K562 (cell line): ENCODE results near the gene TEX54. TPM values are rescaled to one million over a fixed set of nuclear protein-coding genes. Genes with fewer than 3 reads are reported as not detected.
A peak's percentile ranks its signal among the peaks of the same experiment; 100 is the strongest.

Experiments used
- ARNT ChIP-seq, 2 experiments: fragments of 450-650 bp; IDR thresholded peaks; 2 replicates each; pipeline ENCODE4 v1.6.1; 2016; ENCODE audit warnings: mild to moderate bottlenecking in 1 of 2
- ATF6 ChIP-seq: sonication (generic); formaldehyde crosslinking; IDR thresholded peaks from 2 replicates; pipeline ENCODE4 v1.4.0; 2020; ENCODE audit warnings: mild to moderate bottlenecking, missing genetic modification reagents
- BCL6 ChIP-seq: fragments of 250-450 bp; sonication (Bioruptor Pico); IDR thresholded peaks from 2 replicates; pipeline ENCODE4 v1.4.0; 2020
- CBFA2T3 ChIP-seq: fragments of 450-650 bp; IDR thresholded peaks from 2 replicates; pipeline ENCODE4 v1.6.1; 2017
- CBX1 ChIP-seq: sonication (generic); IDR thresholded peaks from 2 replicates; pipeline ENCODE4 v1.6.1; 2016; ENCODE audit warnings: antibody characterized with exemption, low read depth, mild to moderate bottlenecking
- DIDO1 ChIP-seq: fragments of 450-650 bp; IDR thresholded peaks from 2 replicates; pipeline ENCODE4 v1.6.1; 2016; ENCODE audit warnings: low read depth, missing biosample characterization, missing genetic modification characterization
- FOXM1 ChIP-seq, 2 experiments: fragments of 450-650 bp in 1 of 2; sonication (generic) in 1 of 2; formaldehyde crosslinking in 1 of 2; IDR thresholded peaks; 2 replicates each; pipeline versions ENCODE4 v1.6.1 to v1.9.0; 2017 to 2022; ENCODE audit warnings: low read depth in 2 of 2, mild to moderate bottlenecking in 2 of 2, missing genetic modification reagents in 1 of 2, moderate library complexity in 1 of 2
- GABPB1 ChIP-seq: sonication (generic); formaldehyde crosslinking; IDR thresholded peaks from 2 replicates; pipeline ENCODE4 v1.8.0; 2022; ENCODE audit warnings: mild to moderate bottlenecking, missing genetic modification reagents
- GATAD2B ChIP-seq: fragments of 450-650 bp; IDR thresholded peaks from 2 replicates; pipeline ENCODE4 v1.6.1; 2017; ENCODE audit warnings: mild to moderate bottlenecking, borderline replicate concordance
- JUND ChIP-seq, 2 experiments: IDR thresholded peaks; 2 replicates in 1 of 2; 3 replicates in 1 of 2; pipeline ENCODE4 v1.6.1; 2011; ENCODE audit warnings: borderline replicate concordance in 2 of 2, low read depth in 2 of 2, low read length in 2 of 2, improper control_type of control experiment in 1 of 2, missing biosample characterization in 1 of 2, missing genetic modification characterization in 1 of 2, missing genetic modification reagents in 1 of 2
- L3MBTL2 ChIP-seq: fragments of 450-650 bp; IDR thresholded peaks from 2 replicates; pipeline ENCODE4 v1.6.1; 2016; ENCODE audit warnings: mild to moderate bottlenecking, moderate library complexity
- PHF8 ChIP-seq: fragments of 200-600 bp; sonication (generic); IDR thresholded peaks from 2 replicates; pipeline ENCODE4 v1.6.1; 2012; ENCODE audit warnings: mixed run types, mild to moderate bottlenecking, inconsistent platforms, low read length, moderate library complexity, borderline replicate concordance
- RUNX1 ChIP-seq: sonication (generic); IDR thresholded peaks from 2 replicates; pipeline ENCODE4 v1.6.1; 2016; ENCODE audit warnings: antibody characterized with exemption, low read depth
- SMARCA5 ChIP-seq: fragments of 450-650 bp; IDR thresholded peaks from 2 replicates; pipeline ENCODE4 v1.6.1; 2016
- TFAM ChIP-seq: fragments of 250-450 bp; sonication (Bioruptor Pico); conservative IDR thresholded peaks from 2 replicates; pipeline ENCODE4 v1.5.0; 2021; ENCODE audit warnings: mild to moderate bottlenecking, moderate library complexity
- TGIF2 ChIP-seq: sonication (generic); formaldehyde crosslinking; IDR thresholded peaks from 2 replicates; pipeline ENCODE4 v1.8.1; 2022; ENCODE audit warnings: mild to moderate bottlenecking, missing genetic modification reagents, moderate library complexity
- ZBTB11 ChIP-seq, 3 experiments: fragments of 200-800 bp in 1 of 3; fragments of 250-450 bp in 1 of 3; fragments of 450-650 bp in 1 of 3; sonication (Bioruptor Pico) in 1 of 3; sonication (Bioruptor generic) in 1 of 3; formaldehyde crosslinking in 1 of 3; IDR thresholded peaks; 2 replicates each; pipeline versions ENCODE4 v1.6.1 to v1.8.0; 2016 to 2022; ENCODE audit warnings: mild to moderate bottlenecking in 2 of 3, missing genetic modification characterization in 2 of 3, missing compliant biosample characterization in 1 of 3, moderate library complexity in 1 of 3
- ZNF224 ChIP-seq: sonication (generic); formaldehyde crosslinking; IDR thresholded peaks from 2 replicates; pipeline ENCODE4 v1.8.0; 2022; ENCODE audit warnings: mild to moderate bottlenecking, missing genetic modification reagents
- ZNF408 ChIP-seq: fragments of 250-450 bp; sonication (Bioruptor Pico); IDR thresholded peaks from 2 replicates; pipeline ENCODE4 v1.4.0; 2020; ENCODE audit warnings: low read depth, mild to moderate bottlenecking, moderate library complexity
- ZNF740 ChIP-seq, 3 experiments: fragments of 200-800 bp in 1 of 3; sonication (Bioruptor generic) in 1 of 3; sonication (generic) in 1 of 3; formaldehyde crosslinking in 1 of 3; IDR thresholded peaks; 2 replicates each; pipeline versions ENCODE4 v1.6.1 to v1.8.0; 2016 to 2022; ENCODE audit warnings: mild to moderate bottlenecking in 2 of 3, missing compliant biosample characterization in 2 of 3, missing genetic modification characterization in 2 of 3, missing genetic modification reagents in 1 of 3
- ZNF766 ChIP-seq: fragments of 200-800 bp; sonication (Bioruptor generic); conservative IDR thresholded peaks from 2 replicates; pipeline ENCODE4 v1.6.1; 2016; ENCODE audit warnings: missing genetic modification characterization, missing compliant biosample characterization
- polyA plus RNA-seq, 8 experiments: library from polyadenylated mRNA; depleted of rRNA in 4 of 8; stranded (reverse) in 5 of 8; unstranded in 3 of 8; fragments of >200 nt; fragmentation: Nextera tagmentation in 2 of 8; fragmentation: Illumina TruSeq in 1 of 8; extraction: Ambion mirVana in 2 of 8; extraction: Trizol in 1 of 8; gene quantifications; 2 replicates each; pipeline versions ENCODE4 v1.2.1 to v1.2.3, GENCODE V29; 2011 to 2014; ENCODE audit warnings: inconsistent platforms in 1 of 8, missing spikeins in 1 of 8
- total RNA-seq, 7 experiments: library from RNA; depleted of rRNA in 6 of 7; stranded (reverse); fragments of >200 nt in 6 of 7; fragmentation: Illumina TruSeq in 2 of 7; extraction: Trizol in 2 of 7; gene quantifications; 2 replicates each; pipeline versions ENCODE4 v1.2.1 to v1.2.3, GENCODE V29; 2011 to 2021; ENCODE audit warnings: low replicate concordance in 1 of 7

TEX54 gene
- total and polyA plus RNA-seq, 9 of the 15 experiments (the other 6 are each of a cell fraction or from before 2014, with no cell fraction given): not detected

- TF ChIP-seq ARNT (IDR thresholded peaks at IDR 0.05): no peak
- no peak for TF ChIP-seq GATAD2B
- TF ChIP-seq RUNX1: no peak
- TF ChIP-seq TGIF2: no peak
- no peak for TF ChIP-seq ZNF740 (CRISPR knock-in tag; IDR thresholded peaks at IDR 0.05)
- TF ChIP-seq ZNF740 (tag; IDR thresholded peaks at IDR 0.05): no peak
- peak; percentile 74; the same call in 1 of the 2 replicates for TF ChIP-seq L3MBTL2
- no peak; the same call in 1 of the 2 replicates for TF ChIP-seq GABPB1
- TF ChIP-seq ZNF766: no peak
- no peak for TF ChIP-seq JUND (IDR thresholded peaks at IDR 0.05; ENCODE audit: borderline replicate concordance, low read depth, low read length)
- 0 out of 3 replicates have a peak, but pooled peaks have one; percentile 13 for TF ChIP-seq JUND (tag; IDR thresholded peaks at IDR 0.05; ENCODE audit: borderline replicate concordance, low read depth, low read length)
- TF ChIP-seq ATF6 (CRISPR knock-in tag): peak; percentile 5; the same call in 1 of the 2 replicates
- TF ChIP-seq SMARCA5: no peak
- TF ChIP-seq FOXM1 (IDR thresholded peaks at IDR 0.05; ENCODE audit: low read depth): no peak
- no peak; the same call in 1 of the 2 replicates for TF ChIP-seq FOXM1 (CRISPR knock-in tag; IDR thresholded peaks at IDR 0.05; ENCODE audit: low read depth)
- no peak for TF ChIP-seq BCL6 (CRISPR knock-in tag)
- no peak for TF ChIP-seq ZBTB11 (CRISPR knock-in tag; IDR thresholded peaks at IDR 0.05)
- no peak for TF ChIP-seq DIDO1 (tag)
- TF ChIP-seq ZNF224 (CRISPR knock-in tag): peak; percentile 82; the same call in 1 of the 2 replicates
- TF ChIP-seq CBFA2T3: no peak
- TF ChIP-seq ZNF408 (CRISPR knock-in tag): no peak
- no peak for TF ChIP-seq TFAM (CRISPR knock-in tag)
- TF ChIP-seq PHF8: no peak
- no peak for TF ChIP-seq CBX1
Measured at GRCh38 chr11:62856333-62856895, 23.8 kb upstream of the TEX54 start (continued).
